ENCODE measurements around the gene SVEP1. TPM values are rescaled to one million over a fixed set of nuclear protein-coding genes. Genes with fewer than 3 reads are reported as not detected.
A peak's percentile ranks its signal among the peaks of the same experiment; 100 is the strongest.

Gene SVEP1
- total RNA-seq, 2 donors from 2014 or later, result 12.7 to 20.0 TPM

DNA sequence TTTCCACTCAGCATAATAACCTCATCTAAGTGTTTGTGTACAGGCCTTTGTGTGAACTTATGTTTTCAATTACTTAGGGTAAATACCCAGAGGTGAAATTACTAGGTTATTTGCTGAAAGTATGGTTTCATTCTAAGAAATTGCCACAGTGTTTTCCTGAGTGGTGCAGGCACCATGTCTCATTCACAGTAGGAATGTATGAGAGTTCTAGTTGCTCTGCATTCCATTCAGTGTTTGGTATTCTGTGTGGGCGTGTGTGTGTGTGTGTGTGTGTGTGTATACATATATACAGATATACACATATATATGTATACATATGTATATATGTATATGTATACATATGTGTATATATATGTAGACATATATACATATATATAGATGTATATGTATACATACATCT, 8.8 kb upstream of the SVEP1 start:
- TF ChIP-seq, protein P1, sequence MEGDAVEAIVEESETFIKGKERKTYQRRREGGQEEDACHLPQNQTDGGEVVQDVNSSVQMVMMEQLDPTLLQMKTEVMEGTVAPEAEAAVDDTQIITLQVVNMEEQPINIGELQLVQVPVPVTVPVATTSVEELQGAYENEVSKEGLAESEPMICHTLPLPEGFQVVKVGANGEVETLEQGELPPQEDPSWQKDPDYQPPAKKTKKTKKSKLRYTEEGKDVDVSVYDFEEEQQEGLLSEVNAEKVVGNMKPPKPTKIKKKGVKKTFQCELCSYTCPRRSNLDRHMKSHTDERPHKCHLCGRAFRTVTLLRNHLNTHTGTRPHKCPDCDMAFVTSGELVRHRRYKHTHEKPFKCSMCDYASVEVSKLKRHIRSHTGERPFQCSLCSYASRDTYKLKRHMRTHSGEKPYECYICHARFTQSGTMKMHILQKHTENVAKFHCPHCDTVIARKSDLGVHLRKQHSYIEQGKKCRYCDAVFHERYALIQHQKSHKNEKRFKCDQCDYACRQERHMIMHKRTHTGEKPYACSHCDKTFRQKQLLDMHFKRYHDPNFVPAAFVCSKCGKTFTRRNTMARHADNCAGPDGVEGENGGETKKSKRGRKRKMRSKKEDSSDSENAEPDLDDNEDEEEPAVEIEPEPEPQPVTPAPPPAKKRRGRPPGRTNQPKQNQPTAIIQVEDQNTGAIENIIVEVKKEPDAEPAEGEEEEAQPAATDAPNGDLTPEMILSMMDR (IDR thresholded peaks at IDR 0.05), result no peak
- Histone ChIP-seq H3K36me3 (no peaks in the 10 kb centered on the region), H3K4me3 (no peak overlapping the region), H3K9me3 (peaks cover 0 to 6% of the 10 kb centered on the region in 2 donors), H3K4me1 (no peaks in the 10 kb centered on the region), H3K27me3 (no peaks in the 10 kb centered on the region), H3K27ac (no peak overlapping the region)
- DNase-seq (ENCODE audit: low spot score), result no peak

DNA sequence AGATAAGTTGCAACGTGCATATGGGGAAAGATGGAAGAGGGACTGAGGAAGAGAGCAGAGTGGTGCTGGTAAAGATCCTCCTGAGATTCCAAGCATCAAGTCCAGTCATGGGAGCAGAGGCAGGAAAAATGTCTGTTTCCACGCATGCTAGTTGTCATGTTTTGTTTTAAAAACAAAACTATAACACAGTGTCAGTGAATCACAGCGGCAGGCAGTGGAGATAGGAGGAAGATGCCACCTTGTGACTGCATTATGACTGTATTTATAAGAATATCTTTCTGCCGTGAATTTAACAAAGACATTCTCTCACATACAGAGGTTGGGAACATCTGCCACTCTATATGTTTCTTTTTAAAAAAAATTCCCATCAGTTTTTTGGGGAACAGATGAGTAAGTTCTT, 3.7 kb upstream of the SVEP1 start:
- H3K9me3 ChIP-seq, result no peaks in the 10 kb centered on the region
- peaks cover 0 to 3% of the 10 kb centered on the region in 2 donors for H3K27me3 ChIP-seq
- no peak overlapping the region for H3K27ac ChIP-seq
- TF ChIP-seq, protein P1 (IDR thresholded peaks at IDR 0.05), result peak in 1 of 2 donors; percentile 44
- H3K36me3 ChIP-seq, result no peaks in the 10 kb centered on the region
- no peak for DNase-seq (ENCODE audit: low spot score)
- no peak overlapping the region for H3K4me3 ChIP-seq
- H3K4me1 ChIP-seq, result no peaks in the 10 kb centered on the region

DNA sequence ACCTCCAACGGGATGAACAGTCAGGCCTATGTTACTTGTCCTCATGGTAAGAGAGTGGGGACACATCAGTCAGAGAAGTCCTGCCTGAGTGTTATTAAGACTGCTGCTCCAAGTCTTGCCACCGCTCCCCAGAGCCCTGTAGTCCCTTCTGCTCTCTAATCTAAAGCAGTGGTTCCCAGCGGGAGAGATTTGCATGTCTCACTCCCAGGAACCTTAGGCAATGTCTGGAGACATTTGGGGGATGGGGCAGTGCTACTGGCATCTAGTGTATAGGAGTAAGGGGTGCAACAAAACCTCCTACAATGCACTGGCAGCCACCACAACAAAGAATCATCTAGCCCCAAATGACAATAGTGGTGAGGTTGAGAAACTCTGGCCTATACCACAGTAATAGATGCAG, 2.6 kb upstream of the SVEP1 start:
- H3K27me3 ChIP-seq, result peaks cover 0 to 3% of the 10 kb centered on the region in 2 donors
- H3K27ac ChIP-seq, result no peak overlapping the region
- no peaks in the 10 kb centered on the region for H3K4me1 ChIP-seq
- no peaks in the 10 kb centered on the region for H3K9me3 ChIP-seq
- H3K4me3 ChIP-seq, result no peak overlapping the region
- H3K36me3 ChIP-seq, result no peaks in the 10 kb centered on the region
- DNase-seq (ENCODE audit: low spot score), result no peak
- TF ChIP-seq, protein P1 (IDR thresholded peaks at IDR 0.05), result no peak

DNA sequence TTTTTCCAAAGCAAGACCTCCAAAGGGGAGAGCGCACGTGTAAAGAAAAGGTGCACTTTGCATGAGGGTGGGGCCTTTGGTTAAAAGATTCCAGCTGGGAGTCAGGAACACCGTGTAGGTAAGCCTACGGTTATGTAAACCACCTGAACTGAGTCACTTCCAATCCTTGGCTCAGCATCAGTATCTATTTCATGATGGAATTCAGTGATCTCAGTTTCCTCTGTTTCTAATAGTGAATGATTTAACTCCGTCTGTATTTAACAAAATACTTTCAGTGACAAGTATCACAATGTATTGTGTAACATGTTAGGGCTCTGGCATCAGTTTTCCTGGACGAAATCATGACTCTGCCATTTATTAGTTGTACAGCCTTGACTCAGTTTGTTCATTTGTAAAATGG, 1.3 kb upstream of the SVEP1 start:
- H3K4me1 ChIP-seq, result no peaks in the 10 kb centered on the region
- peaks cover 0 to 3% of the 10 kb centered on the region in 2 donors for H3K27me3 ChIP-seq
- H3K36me3 ChIP-seq, result no peaks in the 10 kb centered on the region
- no peak overlapping the region for H3K4me3 ChIP-seq
- TF ChIP-seq, protein P1 (IDR thresholded peaks at IDR 0.05), result no peak
- no peaks in the 10 kb centered on the region for H3K9me3 ChIP-seq
- DNase-seq (ENCODE audit: low spot score), result no peak
- H3K27ac ChIP-seq, result no peak overlapping the region

DNA sequence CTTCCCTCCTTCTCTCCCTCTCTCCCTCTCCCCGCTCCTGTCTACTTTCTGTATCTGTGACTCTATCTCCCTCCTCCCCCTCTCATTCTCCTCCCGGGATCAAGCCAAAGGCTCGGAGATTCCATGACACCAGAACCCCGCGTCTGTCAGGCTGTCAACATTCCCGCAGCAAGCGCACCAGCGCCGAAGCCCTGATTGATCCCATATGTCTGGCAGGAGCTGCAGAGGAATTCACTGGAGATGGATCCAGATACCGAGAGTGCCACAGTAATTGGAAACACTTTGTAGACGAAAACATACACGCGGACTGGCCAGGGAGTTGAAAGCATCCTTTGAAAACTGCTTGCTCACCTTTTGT, 300 bp upstream of the SVEP1 start:
- DNase-seq (ENCODE audit: low spot score), result no peak
- Histone ChIP-seq H3K36me3 (no peaks in the 10 kb centered on the region), H3K27me3 (peaks cover 0 to 3% of the 10 kb centered on the region in 2 donors)

More for the DNA sequence above, 300 bp upstream of the SVEP1 start:
- Histone ChIP-seq H3K27ac (peak overlapping the region; percentile 73 to 81), H3K4me1 (no peaks in the 10 kb centered on the region), H3K9me3 (no peaks in the 10 kb centered on the region), H3K4me3 (peak overlapping the region; percentile 51 to 60)
- TF ChIP-seq, protein P1 (IDR thresholded peaks at IDR 0.05), result no peak

Measured in right atrium auricular region (tissue), 2 donors.